ENCODE results near the gene PRKCH.

Gene PRKCH

GRCh38 chr14:61284001-61284400 lies 37.4 kb upstream of the PRKCH start (continued):
- TF ChIP-seq ZNF8 (CRISPR knock-in tag; IDR thresholded peaks at IDR 0.05) (no peak), ESRRG (CRISPR knock-in tag; IDR thresholded peaks at IDR 0.05) (no peak), ARNTL (CRISPR knock-in tag; IDR thresholded peaks at IDR 0.05; ENCODE audit: borderline replicate concordance, low read depth) (no peak)

- ATAC-seq: no peak
Observed at GRCh38 chr14:61285364-61285763, 36.0 kb upstream of the PRKCH start.

GRCh38 chr14:61287196-61287595 lies 34.2 kb upstream of the PRKCH start:
- no peak for ATAC-seq
- TF ChIP-seq ISL1 (CRISPR knock-in tag; IDR thresholded peaks at IDR 0.05) (no peak), ZFP3 (CRISPR knock-in tag; IDR thresholded peaks at IDR 0.05) (no peak), ZFP30 (CRISPR knock-in tag; IDR thresholded peaks at IDR 0.05) (no peak), CREB5 (CRISPR knock-in tag; IDR thresholded peaks at IDR 0.05; ENCODE audit: low read depth) (no peak), TSHZ2 (CRISPR knock-in tag; IDR thresholded peaks at IDR 0.05) (no peak), ZC3H10 (CRISPR knock-in tag; IDR thresholded peaks at IDR 0.05) (no peak), TCF4 (CRISPR knock-in tag; IDR thresholded peaks at IDR 0.05; ENCODE audit: borderline replicate concordance) (no peak), OSR1 (CRISPR knock-in tag; IDR thresholded peaks at IDR 0.05) (no peak), RARB (CRISPR knock-in tag; IDR thresholded peaks at IDR 0.05) (no peak), BACH2 (CRISPR knock-in tag; IDR thresholded peaks at IDR 0.05; ENCODE audit: borderline replicate concordance) (no peak), ZNF70 (CRISPR knock-in tag; IDR thresholded peaks at IDR 0.05) (no peak), CSDC2 (CRISPR knock-in tag; IDR thresholded peaks at IDR 0.05) (no peak), TOX (CRISPR knock-in tag; IDR thresholded peaks at IDR 0.05; ENCODE audit: borderline replicate concordance) (no peak)

More at GRCh38 chr14:61285364-61285763, 36.0 kb upstream of the PRKCH start:
- TF ChIP-seq ESRRG (CRISPR knock-in tag; IDR thresholded peaks at IDR 0.05): no peak
- no peak for TF ChIP-seq ZFP3 (CRISPR knock-in tag; IDR thresholded peaks at IDR 0.05)
- no peak for TF ChIP-seq CSDC2 (CRISPR knock-in tag; IDR thresholded peaks at IDR 0.05)
- TF ChIP-seq RARB (CRISPR knock-in tag; IDR thresholded peaks at IDR 0.05): no peak
- no peak for TF ChIP-seq SNAI2 (CRISPR knock-in tag; IDR thresholded peaks at IDR 0.05)
- TF ChIP-seq TOX (CRISPR knock-in tag; IDR thresholded peaks at IDR 0.05; ENCODE audit: borderline replicate concordance): no peak
- no peak for TF ChIP-seq GLIS3 (CRISPR knock-in tag; IDR thresholded peaks at IDR 0.05)
- TF ChIP-seq PPARA (CRISPR knock-in tag; IDR thresholded peaks at IDR 0.05; ENCODE audit: borderline replicate concordance): no peak
- no peak for TF ChIP-seq ZNF565 (CRISPR knock-in tag; conservative IDR thresholded peaks at IDR 0.05; ENCODE audit: low read depth)
- no peak for TF ChIP-seq CSRNP3 (CRISPR knock-in tag; IDR thresholded peaks at IDR 0.05)
- TF ChIP-seq BACH2 (CRISPR knock-in tag; IDR thresholded peaks at IDR 0.05; ENCODE audit: borderline replicate concordance): no peak
- TF ChIP-seq OSR1 (CRISPR knock-in tag; IDR thresholded peaks at IDR 0.05): no peak
- no peak for TF ChIP-seq ARNTL (CRISPR knock-in tag; IDR thresholded peaks at IDR 0.05; ENCODE audit: borderline replicate concordance, low read depth)
- no peak for TF ChIP-seq PATZ1 (CRISPR knock-in tag; IDR thresholded peaks at IDR 0.05; ENCODE audit: borderline replicate concordance)
- TF ChIP-seq CREB5 (CRISPR knock-in tag; IDR thresholded peaks at IDR 0.05; ENCODE audit: low read depth): no peak
- TF ChIP-seq ZNF70 (CRISPR knock-in tag; IDR thresholded peaks at IDR 0.05): no peak
- TF ChIP-seq ZC3H10 (CRISPR knock-in tag; IDR thresholded peaks at IDR 0.05): no peak
- no peak for TF ChIP-seq ISL1 (CRISPR knock-in tag; IDR thresholded peaks at IDR 0.05)
- TF ChIP-seq POU6F1 (CRISPR knock-in tag; IDR thresholded peaks at IDR 0.05; ENCODE audit: borderline replicate concordance, low read depth): no peak

All from SK-N-SH treated with all-trans-retinoic acid at 6 μM for 48 hours (cell line).